GM12878 (cell line): ENCODE measurements around the gene KIRREL3. TPM values are rescaled to one million over a fixed set of nuclear protein-coding genes. Genes with fewer than 3 reads are reported as not detected.

Source experiments
- ATAC-seq: fragments of 200-7000 bp; cut with Tn5 transposase; 3 replicates; pipeline ENCODE4 v1.9.1; 2020; ENCODE audit warnings: mild to moderate bottlenecking, moderate library complexity
- BruUV-seq: library from RNA; stranded (reverse); fragments of 400-500 nt; replicated peaks from 2 replicates; lab custom pipeline; 2021; lab: Mats Ljungman, UMichigan
- CTCF ChIA-PET: fragments of 300-600 bp; sonication (Branson Sonifier 250); formaldehyde crosslinking; extraction: SDS; loops from one replicate; lab custom pipeline; 2021; ENCODE audit warnings: inconsistent platforms; lab: Yijun Ruan, JAX
- POLR2A ChIA-PET: fragments of 350-600 bp; formaldehyde crosslinking; extraction: SDS; loops from one replicate; lab custom pipeline; 2021; ENCODE audit warnings: inconsistent platforms; lab: Charles Lee
- RAD21 ChIA-PET: fragments of 300-600 bp; sonication (Branson Sonifier 250); formaldehyde crosslinking; loops from one replicate; lab custom pipeline; 2023; ENCODE audit warnings: antibody characterized with exemption; ENCODE audit not compliant: unreplicated experiment; lab: Charles Lee
- SMC1A ChIA-PET: fragments of 300-600 bp; sonication (Branson Sonifier 250); formaldehyde crosslinking; loops from one replicate; lab custom pipeline; 2023; ENCODE audit not compliant: unreplicated experiment, uncharacterized antibody; lab: Charles Lee
- DNase-seq: peaks from one replicate; pipeline ENCODE4 v3.0.0-alpha.2; 2011; ENCODE audit warnings: low read depth, low spot score
- FAIRE-seq: peaks from 3 replicates; lab custom pipeline; 2011; peaks lifted over from hg19 to GRCh38; lab: Jason Lieb, UNC
- H2AFZ ChIP-seq: 2 replicates; pipeline ENCODE4 v1.6.0; 2011; ENCODE audit warnings: low read depth, low read length, control low read depth; ENCODE audit not compliant: control insufficient read depth
- H3K27ac ChIP-seq: 2 replicates; pipeline ENCODE4 v1.5.1; 2011; ENCODE audit warnings: control low read depth; ENCODE audit not compliant: control insufficient read depth, insufficient read depth
- H3K27me3 ChIP-seq, 2 experiments: replicated peaks in 1 of 2; 2 replicates each; pipeline versions ENCODE4 v1.6.0 to v1.6.1; 2011; ENCODE audit warnings: low read length in 1 of 2; ENCODE audit not compliant: control insufficient read depth in 2 of 2, insufficient read depth in 2 of 2
- H3K36me3 ChIP-seq, 2 experiments: 2 replicates each; pipeline ENCODE4 v1.5.1; 2011; ENCODE audit warnings: low read length in 1 of 2; ENCODE audit not compliant: control insufficient read depth in 2 of 2, insufficient read depth in 2 of 2
- H3K4me1 ChIP-seq: 2 replicates; pipeline ENCODE4 v1.6.1; 2011; ENCODE audit warnings: mild to moderate bottlenecking, low read length, moderate library complexity, mixed read lengths; ENCODE audit not compliant: control insufficient read depth, insufficient read depth
- H3K4me2 ChIP-seq: 2 replicates; pipeline ENCODE4 v1.6.0; 2011; ENCODE audit warnings: control low read depth; ENCODE audit not compliant: control insufficient read depth, insufficient read depth
- H3K4me3 ChIP-seq: fragments of 200-600 bp; sonication (generic); 2 replicates; pipeline ENCODE4 v1.5.1; 2016
- H3K79me2 ChIP-seq: 2 replicates; pipeline ENCODE4 v1.6.0; 2011; ENCODE audit warnings: low read length; ENCODE audit not compliant: control insufficient read depth, insufficient read depth
- H3K9ac ChIP-seq: 2 replicates; pipeline ENCODE4 v1.8.0; 2011; ENCODE audit warnings: low read length, control low read depth, mixed read lengths; ENCODE audit not compliant: control insufficient read depth, insufficient read depth
- H3K9me3 ChIP-seq: replicated peaks from 3 replicates; pipeline ENCODE4 v1.5.1; 2011; ENCODE audit warnings: mild to moderate bottlenecking, low read length; ENCODE audit not compliant: control insufficient read depth, insufficient read depth
- H4K20me1 ChIP-seq: 2 replicates; pipeline ENCODE4 v1.6.0; 2011; ENCODE audit not compliant: control insufficient read depth, insufficient read depth
- BACH1 ChIP-seq: fragments of 450-650 bp; IDR thresholded peaks from 2 replicates; pipeline ENCODE4 v1.6.1; 2017; ENCODE audit warnings: mild to moderate bottlenecking, borderline replicate concordance
- EP300 ChIP-seq, 2 experiments: fragments of 150-350 bp in 1 of 2; IDR thresholded peaks; 2 replicates each; pipeline ENCODE4 v1.6.1; 2011 to 2012; ENCODE audit warnings: low read depth in 2 of 2, low read length in 2 of 2, borderline replicate concordance in 1 of 2, improper control_type of control experiment in 1 of 2, inconsistent platforms in 1 of 2; ENCODE audit not compliant: control insufficient read depth in 1 of 2
- HDAC6 ChIP-seq: fragments of 200-600 bp; sonication (generic); IDR thresholded peaks from one replicate; pipeline ENCODE4 v1.8.0; 2017; ENCODE audit warnings: antibody characterized with exemption; ENCODE audit not compliant: unreplicated experiment
- MLLT1 ChIP-seq: fragments of 450-650 bp; IDR thresholded peaks from 2 replicates; pipeline ENCODE4 v1.6.1; 2016; ENCODE audit warnings: mild to moderate bottlenecking
- MYB ChIP-seq: fragments of 150-350 bp; IDR thresholded peaks from 2 replicates; pipeline ENCODE4 v1.6.1; 2014; ENCODE audit warnings: mild to moderate bottlenecking, low read depth, low read length, borderline replicate concordance
- NFIC ChIP-seq: IDR thresholded peaks from 2 replicates; pipeline ENCODE4 v1.6.1; 2012; ENCODE audit warnings: low read depth, mild to moderate bottlenecking, inconsistent platforms, low read length, moderate library complexity
- NKRF ChIP-seq: fragments of 450-650 bp; conservative IDR thresholded peaks from 2 replicates; pipeline ENCODE4 v1.6.1; 2017; ENCODE audit warnings: mild to moderate bottlenecking, moderate library complexity
- PAX5 ChIP-seq: IDR thresholded peaks from 2 replicates; pipeline ENCODE4 v1.6.1; 2011; ENCODE audit warnings: low read depth, low read length, borderline replicate concordance
- PAX8 ChIP-seq: fragments of 450-650 bp; IDR thresholded peaks from 2 replicates; pipeline ENCODE4 v1.6.1; 2017; ENCODE audit warnings: mild to moderate bottlenecking, moderate library complexity
- POU2F2 ChIP-seq: IDR thresholded peaks from 3 replicates; pipeline ENCODE4 v1.6.1; 2011; ENCODE audit warnings: low read depth, mild to moderate bottlenecking, low read length, borderline replicate concordance
- PRDM15 ChIP-seq: fragments of 450-650 bp; formaldehyde crosslinking; IDR thresholded peaks from 2 replicates; pipeline ENCODE4 v1.4.0; 2020; ENCODE audit warnings: mild to moderate bottlenecking, moderate library complexity
- USF2 ChIP-seq: IDR thresholded peaks from 2 replicates; pipeline ENCODE4 v1.6.1; 2011; ENCODE audit warnings: low read depth, low read length, improper control_type of control experiment, borderline replicate concordance
- YBX1 ChIP-seq: fragments of 450-650 bp; IDR thresholded peaks from 2 replicates; pipeline ENCODE4 v1.6.1; 2016; ENCODE audit warnings: antibody characterized with exemption
- WGBS: methylation state at CpG from one replicate; pipeline ENCODE4 v1.1.6; 2016; ENCODE audit warnings: low lambda C conversion rate; ENCODE audit not compliant: insufficient replicate concordance, insufficient coverage; ENCODE audit errors: missing lambda C conversion rate; 5-methylcytosine and 5-hydroxymethylcytosine counted together
- in situ Hi-C: fragments of 300-500 bp; cut with MboI; formaldehyde crosslinking; loops from 9 replicates; pipeline ENCODE4 v1.14.3; 2018; ENCODE audit warnings: mixed read lengths
- intact Hi-C: fragments of 100-400 bp; cut with micrococcal nuclease; formaldehyde crosslinking; loops from one replicate; pipeline ENCODE4 v1.14.2; 2022; ENCODE audit not compliant: unreplicated experiment
- polyA plus RNA-seq, 11 experiments: library from polyadenylated mRNA; depleted of rRNA in 4 of 11; unstranded in 6 of 11; stranded (reverse) in 5 of 11; fragments of >200 nt; fragmentation: Nextera tagmentation in 4 of 11; fragmentation: Illumina TruSeq in 1 of 11; extraction: Ambion mirVana in 4 of 11; extraction: Trizol in 1 of 11; gene quantifications; 1 replicate in 1 of 11; 2 replicates in 10 of 11; pipeline versions ENCODE4 v1.2.1 to v1.2.3, GENCODE V29; 2011 to 2016; ENCODE audit warnings: inconsistent platforms in 2 of 11, missing spikeins in 2 of 11, low read depth in 1 of 11
- total RNA-seq, 4 experiments: library from RNA; depleted of rRNA in 3 of 4; stranded (reverse); fragments of >200 nt in 3 of 4; fragmentation: Illumina TruSeq in 1 of 4; extraction: Trizol in 1 of 4; gene quantifications; 2 replicates each; pipeline versions ENCODE4 v1.2.1 to v1.2.3, GENCODE V29; 2013 to 2021
- TF ChIP-seq, protein P1 (sequence below): fragments of 450-650 bp; IDR thresholded peaks from 2 replicates; pipeline ENCODE4 v1.6.1; 2017; ENCODE audit warnings: borderline replicate concordance

The KIRREL3 gene
- total and polyA plus RNA-seq, 10 of the 15 experiments (the other 5 are each of a cell fraction or from before 2014, with no cell fraction given), result under 0.01 TPM; not detected in 9

DNA sequence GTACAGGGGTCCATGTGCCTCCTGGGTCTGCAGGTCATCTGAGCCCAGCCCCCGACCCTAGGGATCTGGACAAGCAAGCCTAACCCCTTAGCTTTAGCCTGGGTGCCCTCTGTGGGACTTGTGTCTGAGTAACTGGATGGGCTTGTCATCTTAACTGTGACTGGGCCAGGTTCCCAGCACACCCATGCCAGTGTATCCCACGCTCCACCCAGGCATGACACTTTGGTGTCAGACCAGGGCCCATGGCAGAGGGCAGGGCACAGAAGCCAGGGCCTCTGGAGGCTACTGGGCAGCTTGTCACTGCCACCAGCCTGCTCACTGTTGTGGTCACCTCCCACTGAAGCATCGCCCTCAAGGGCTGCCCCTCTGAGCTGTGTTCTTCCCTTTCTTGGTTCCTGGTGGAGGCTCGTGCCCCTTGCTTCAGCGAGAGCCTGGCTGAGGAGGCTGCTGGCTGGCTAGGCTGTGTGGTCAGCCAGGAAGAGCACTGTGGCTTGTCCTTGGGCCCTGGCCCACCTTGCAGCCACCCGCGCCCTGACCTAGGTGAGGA lies 564.3 kb downstream of the KIRREL3 start:
- Histone ChIP-seq H3K4me1 (no peaks in the 10 kb centered on the region), H3K79me2 (no peaks in the 10 kb centered on the region), H3K9me3 (no peaks in the 10 kb centered on the region), H4K20me1 (no peaks in the 10 kb centered on the region; the same call in 1 of the 2 replicates), H3K36me3 (no peaks in the 10 kb centered on the region), H3K4me3 (no peak overlapping the region), H3K9ac (no peak overlapping the region), H3K27ac (no peak overlapping the region), H3K27me3 (no peaks in the 10 kb centered on the region; a peak in 1 of 4 replicates), H2AFZ (no peak overlapping the region), H3K4me2 (no peak overlapping the region)
- BruUV-seq, result no TSS peak
- ChIA-PET SMC1A (interaction anchor here (1.0 kb wide), 1 partner anchor 44 kb away, joined by 3 read pairs; no protein-coding TSS in a partner anchor), RAD21 (no interaction called here), CTCF (interaction anchor here (0.7 to 2.4 kb wide), 4 partner anchors 9 to 128 kb away, joined by 3 to 10 read pairs (median 4); no protein-coding TSS in a partner anchor), POLR2A (no interaction called here)
- FAIRE-seq, result no peak
- DNase-seq, result no peak
- no peak for ATAC-seq
- in situ Hi-C loops, result no loop called here
- 38% methylated on average over 7 of the region's 7 CpGs for WGBS
- intact Hi-C loops, result no loop called here
- TF ChIP-seq USF2 (no peak), NFIC (no peak), PRDM15 (no peak), HDAC6 (no peak), BACH1 (no peak), PAX5 (no peak), YBX1 (no peak), MYB (no peak), NKRF (no peak), PAX8 (no peak), POU2F2 (no peak), EP300 (IDR thresholded peaks at IDR 0.05; ENCODE audit: borderline replicate concordance in 1 of 2, control insufficient read depth in 1 of 2, low read depth in 2 of 2, low read length in 2 of 2) (no peak), MLLT1 (no peak)
- TF ChIP-seq, protein P1, sequence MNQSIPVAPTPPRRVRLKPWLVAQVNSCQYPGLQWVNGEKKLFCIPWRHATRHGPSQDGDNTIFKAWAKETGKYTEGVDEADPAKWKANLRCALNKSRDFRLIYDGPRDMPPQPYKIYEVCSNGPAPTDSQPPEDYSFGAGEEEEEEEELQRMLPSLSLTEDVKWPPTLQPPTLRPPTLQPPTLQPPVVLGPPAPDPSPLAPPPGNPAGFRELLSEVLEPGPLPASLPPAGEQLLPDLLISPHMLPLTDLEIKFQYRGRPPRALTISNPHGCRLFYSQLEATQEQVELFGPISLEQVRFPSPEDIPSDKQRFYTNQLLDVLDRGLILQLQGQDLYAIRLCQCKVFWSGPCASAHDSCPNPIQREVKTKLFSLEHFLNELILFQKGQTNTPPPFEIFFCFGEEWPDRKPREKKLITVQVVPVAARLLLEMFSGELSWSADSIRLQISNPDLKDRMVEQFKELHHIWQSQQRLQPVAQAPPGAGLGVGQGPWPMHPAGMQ, result no peak
